Activated naive CD8-positive, alpha-beta T cell treated with anti-CD3 and anti-CD28 coated beads for 36 hours (primary cell): ENCODE data around the gene CLDN19. TPM values are rescaled to one million over a fixed set of nuclear protein-coding genes. Genes with fewer than 3 reads are reported as not detected.

Experiments used
- total RNA-seq, 2 experiments: library from RNA; stranded (reverse); gene quantifications; one replicate each; pipeline ENCODE4 v1.2.3, GENCODE V29; 2021

The CLDN19 gene
- total RNA-seq, 2 experiments from 2014 or later, result not detected

Other genes with a start within 250 kb of the CLDN19 start
- gene PPIH, start 81.8 kb downstream of the CLDN19 start, total RNA-seq, result 100 to 1,000 TPM; 127 to 133 TPM
- 1,000 to 10,000 TPM; 1,441 to 1,525 TPM for gene YBX1, start 57.8 kb downstream of the CLDN19 start, total RNA-seq
- gene P3H1, start 26.8 kb upstream of the CLDN19 start, total RNA-seq, result 10 to 100 TPM; 24.1 to 27.8 TPM
- gene C1orf50, start 27.0 kb upstream of the CLDN19 start, total RNA-seq, result 1 to 10 TPM; 6.9 to 7.2 TPM
- under 1 TPM; 0.06 to 0.32 TPM for gene TMEM269, start 44.8 kb upstream of the CLDN19 start, total RNA-seq
- gene ERMAP, start 76.9 kb upstream of the CLDN19 start, total RNA-seq, result 1 to 10 TPM; 3.1 to 3.2 TPM
- gene SVBP, start 77.2 kb upstream of the CLDN19 start, total RNA-seq, result 10 to 100 TPM; 11.8 to 13.7 TPM
- gene ZNF691, start 106.4 kb upstream of the CLDN19 start, total RNA-seq, result 10 to 100 TPM in 1 of 2 experiments, 1 to 10 TPM in 1; 8.7 to 10.0 TPM
- 100 to 1,000 TPM; 105 to 114 TPM for gene SLC2A1, start 218.6 kb upstream of the CLDN19 start, total RNA-seq